HG02852 (cell line): ENCODE results near the gene TBX6.

ENCODE experiments used
- ATAC-seq: cut with Tn5 transposase; IDR thresholded peaks from one replicate; pipeline ENCODE4 v1.9.1; 2021; ENCODE audit warnings: mild to moderate bottlenecking, moderate library complexity; ENCODE audit not compliant: unreplicated experiment

Gene TBX6

GRCh38 chr16:30113711-30114333, 22.1 kb upstream of the TBX6 start:
- ATAC-seq, result no peak

DNA sequence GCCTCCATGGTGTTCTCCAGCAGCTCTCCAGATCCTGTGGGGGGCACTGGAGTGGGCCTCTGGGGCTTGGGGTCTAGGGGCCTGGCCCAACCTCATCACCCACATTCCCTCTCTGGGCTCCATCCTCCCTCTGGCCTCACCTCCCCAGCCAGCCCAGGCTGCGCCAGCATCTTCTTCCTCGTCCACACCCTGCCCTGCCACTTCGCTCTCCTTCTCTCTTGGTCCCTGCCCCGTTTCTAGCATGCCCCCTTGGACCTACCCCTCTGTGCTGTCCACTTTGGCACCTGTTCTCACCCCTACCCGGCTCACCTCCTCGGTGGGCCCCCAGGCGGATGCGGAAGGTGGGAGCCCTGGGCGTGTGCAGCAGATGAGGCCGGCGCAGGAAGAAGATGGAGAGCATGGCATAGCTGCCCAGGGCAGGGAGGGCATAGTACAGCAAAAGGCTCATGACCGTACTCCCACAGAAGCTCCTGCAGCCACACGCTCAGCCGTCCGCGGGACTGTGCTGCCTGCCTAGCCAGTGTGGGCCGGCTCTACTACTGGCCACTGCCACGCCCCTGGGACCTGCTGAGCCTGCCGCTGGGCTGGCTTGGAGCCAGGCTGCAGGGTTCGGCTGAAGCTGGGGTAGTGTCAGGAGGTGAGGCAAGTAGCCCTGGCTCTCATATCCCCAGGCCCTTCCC, 21.4 kb upstream of the TBX6 start, which contains the start of gene GDPD3:
Gene GDPD3 (minus strand): TSS at position 507 of the 680 bp plus-strand sequence. CDS start 59 bp downstream, at position 448.
- no peak for ATAC-seq

DNA sequence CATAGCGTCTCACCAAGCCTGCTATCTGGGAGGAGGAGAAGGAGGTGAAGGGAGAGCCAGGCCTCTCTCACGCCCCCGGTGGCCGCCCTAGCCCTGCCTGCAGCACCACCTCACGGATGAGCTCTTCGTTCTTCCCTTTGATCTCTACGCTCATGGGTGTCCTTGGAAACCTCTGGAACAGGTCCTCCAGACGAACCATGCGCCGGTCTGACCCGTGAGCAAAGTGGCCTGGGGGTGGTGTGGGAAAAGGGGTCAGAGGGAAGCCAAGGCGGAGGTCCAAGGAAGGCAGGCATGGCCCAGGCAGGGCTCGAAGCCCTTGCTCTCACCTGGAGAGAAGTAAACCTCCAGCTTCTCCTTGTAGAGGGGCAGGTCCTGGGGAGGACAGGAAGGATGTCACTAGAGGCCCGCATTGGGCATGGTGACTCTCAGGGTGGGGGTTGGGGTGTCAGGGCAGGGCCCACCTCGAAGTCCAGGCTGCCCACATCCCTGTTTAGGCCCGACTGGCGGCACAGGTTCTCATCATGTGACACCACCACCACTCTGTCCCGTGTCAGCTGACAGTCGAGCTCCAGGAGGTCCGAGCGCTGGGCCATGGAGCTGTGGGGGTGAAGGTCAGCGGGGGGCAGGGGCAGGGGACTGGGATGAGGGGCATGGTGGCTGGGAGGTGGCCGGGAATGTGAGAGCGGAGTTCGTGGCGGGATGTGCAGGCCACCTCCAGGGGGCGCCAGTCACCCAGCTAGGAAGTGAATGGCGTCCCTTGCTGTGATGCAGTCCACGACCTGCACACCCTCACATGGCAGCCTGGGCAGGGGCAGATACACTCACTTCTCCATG, 20.7 kb upstream of the TBX6 start:
- no peak for ATAC-seq

- no peak for ATAC-seq
Observed at GRCh38 chr16:30110661-30111060, 18.9 kb upstream of the TBX6 start.

DNA sequence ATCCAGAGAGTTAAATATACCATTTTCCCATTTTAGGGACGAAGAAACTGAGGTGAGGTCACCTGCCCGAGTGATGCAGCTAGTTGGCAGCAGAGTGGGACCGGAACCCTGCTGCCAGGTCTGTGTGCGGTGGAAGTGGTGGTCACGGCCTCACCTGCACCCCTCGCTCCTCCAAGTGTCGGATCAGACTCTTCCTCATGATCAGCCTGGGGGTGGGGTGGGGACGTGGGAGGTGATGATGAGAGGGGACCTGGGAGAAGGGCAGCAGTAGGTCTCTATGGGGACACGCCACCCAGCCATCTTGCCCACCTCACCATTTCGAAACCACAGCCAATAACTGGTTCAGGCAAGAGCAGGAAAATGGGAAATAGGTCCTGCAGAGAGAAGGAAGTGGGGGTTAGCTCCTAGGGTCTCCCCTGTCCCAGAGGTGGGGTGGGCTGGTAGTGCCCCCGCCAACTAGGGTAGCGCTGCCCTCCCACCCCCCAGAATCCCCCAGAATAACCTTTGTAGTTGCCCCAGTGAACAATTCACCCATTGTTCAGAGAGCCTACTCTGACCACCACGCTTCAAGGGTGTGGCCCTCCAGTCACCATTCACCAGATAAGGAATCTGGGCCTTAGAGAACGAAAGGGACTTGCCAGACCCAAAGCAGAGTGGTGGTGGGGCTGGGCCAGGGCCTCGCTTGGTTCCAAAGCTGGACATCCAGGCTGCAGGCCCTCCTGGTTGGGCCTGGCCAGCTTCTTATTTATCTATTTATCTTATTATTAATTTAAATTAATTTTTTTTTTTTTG, 16.5 kb upstream of the TBX6 start:
- ATAC-seq, result no peak

DNA sequence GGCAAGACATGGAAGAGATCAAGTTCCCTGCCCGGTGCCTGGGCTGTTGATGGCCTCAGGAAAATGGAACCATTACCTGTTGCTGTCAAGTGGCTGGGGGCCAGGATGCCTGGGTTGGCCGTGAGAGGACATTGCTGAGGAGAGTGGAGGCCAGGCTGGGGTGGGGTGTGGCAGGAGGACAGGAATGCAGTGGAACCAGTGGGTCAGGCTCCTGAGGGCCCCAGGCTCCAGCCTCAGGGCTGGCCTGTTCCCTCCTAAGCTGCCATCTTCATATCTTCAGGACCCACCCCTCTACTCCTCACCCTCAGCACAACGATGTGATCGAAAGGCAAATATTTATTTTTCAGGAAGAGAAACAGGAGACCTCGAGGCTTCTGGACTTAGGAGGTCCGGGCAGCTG, 12.8 kb upstream of the TBX6 start:
- no peak for ATAC-seq

GRCh38 chr16:30104090-30104489, 12.4 kb upstream of the TBX6 start:
- no peak for ATAC-seq

DNA sequence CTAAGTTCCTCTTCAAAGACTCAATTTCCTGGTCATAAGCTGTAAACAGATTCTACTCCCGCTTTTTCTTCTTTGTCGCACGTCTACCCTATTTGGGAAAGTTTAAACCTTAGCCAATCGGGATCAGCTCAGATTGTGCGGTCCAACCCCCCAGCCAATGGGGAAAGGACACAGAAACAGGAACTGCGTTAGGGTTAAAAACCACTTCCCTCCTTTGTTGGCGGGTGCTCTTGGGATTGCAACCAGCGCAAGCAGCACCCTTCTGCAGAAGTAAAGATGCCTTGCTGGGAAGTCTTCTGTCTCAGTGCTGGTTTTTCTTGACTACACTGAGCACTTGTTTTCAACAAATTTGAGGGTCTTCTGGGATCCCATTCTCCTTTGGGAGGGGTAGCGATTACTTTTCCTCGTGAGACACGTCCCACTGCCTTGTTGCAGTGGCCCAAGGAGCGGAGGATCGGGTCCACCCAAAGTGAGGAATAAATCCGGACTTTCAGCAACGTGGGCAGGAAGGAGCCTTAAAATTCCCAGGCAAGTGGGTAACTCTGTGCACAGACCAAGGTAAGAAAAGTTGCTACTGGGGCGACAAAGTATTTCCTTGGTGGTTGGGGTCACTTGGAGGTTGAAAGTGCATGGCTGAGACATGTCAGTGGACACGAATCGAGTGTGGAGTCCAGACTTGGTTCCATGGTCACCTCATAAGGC, 5.3 kb upstream of the TBX6 start:
- ATAC-seq, result no peak

- ATAC-seq, result peak; percentile 42
Observed at GRCh38 chr16:30096105-30096861, 4.6 kb upstream of the TBX6 start, which contains the start of gene YPEL3. Gene YPEL3, minus strand, starts transcription at chr16:30096213. Its CDS starts 731 bp downstream, at chr16:30095482.

DNA sequence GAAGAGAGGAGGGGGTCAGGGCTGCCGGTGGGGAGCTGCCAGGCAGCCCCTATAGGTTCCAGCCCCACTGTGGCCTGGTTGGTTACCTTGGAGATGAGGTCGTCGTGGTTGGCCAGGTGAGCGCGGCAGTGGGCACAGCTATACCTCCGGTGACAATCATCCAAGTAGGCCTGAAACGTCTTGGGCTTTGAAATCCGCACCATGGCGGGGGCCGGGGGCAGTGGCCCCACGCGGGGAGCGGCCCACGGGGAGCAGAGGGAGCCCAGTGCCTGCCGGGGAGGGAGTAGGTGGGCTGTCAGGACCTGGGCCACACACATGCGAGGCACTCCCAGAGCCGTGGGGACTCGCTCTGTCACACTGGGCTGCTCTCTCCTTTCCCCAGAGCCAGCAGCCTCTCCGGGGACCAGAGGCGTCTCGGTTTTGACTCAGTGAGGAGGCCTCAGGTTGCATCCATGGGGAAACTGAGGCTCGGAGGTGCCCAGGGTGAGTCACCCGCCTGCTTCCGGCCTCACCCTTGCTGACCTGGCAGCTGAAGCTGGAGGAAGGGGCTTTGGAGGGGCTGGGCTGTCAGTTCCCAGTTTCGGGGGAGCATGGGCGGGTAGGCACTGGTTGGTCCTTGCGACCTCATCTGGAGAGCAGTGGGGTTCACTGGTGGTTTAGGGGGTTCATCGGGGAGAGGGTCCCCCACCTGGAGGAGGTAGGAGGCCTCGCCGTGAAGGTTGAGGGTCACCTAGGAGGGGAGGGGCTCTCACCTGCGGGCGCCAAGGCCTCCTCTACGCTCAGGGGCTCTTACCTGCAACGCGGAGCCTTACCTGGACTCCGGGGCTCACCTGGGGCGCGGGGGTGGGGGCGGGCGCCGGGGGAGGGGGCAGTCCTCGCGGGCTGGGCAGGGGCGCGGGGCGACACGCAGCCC, 3.7 kb upstream of the TBX6 start:
- ATAC-seq, result no peak

DNA sequence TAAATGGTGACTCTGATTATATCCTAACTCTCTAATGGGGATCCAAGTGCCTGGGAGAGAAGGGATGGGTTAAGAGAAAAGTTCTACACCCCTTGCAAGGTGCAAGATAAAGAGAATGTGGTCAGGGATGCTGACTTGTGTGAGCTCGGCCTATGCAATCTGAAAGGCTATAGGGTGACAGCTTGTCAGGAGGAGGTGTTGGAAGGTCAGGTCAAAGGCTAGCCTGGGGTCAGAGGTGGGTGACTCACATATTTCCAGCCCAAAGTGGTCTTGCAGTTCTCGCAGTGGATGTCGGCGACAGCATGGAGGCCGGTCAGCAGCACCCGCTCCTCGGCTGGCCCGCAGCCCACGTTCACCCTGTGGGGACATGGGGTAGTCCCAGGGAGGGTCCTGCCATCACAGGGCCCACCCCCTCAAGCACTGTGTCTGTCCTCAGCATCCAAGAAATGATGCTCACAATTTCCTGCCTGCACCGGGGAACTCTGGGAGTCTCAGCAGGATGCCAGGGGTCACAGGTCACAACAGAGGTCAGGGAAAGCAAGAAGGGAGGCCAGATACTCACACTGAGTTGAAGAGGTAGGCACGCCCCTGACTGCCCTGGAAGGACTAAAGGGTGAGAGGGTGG, 2.9 kb upstream of the TBX6 start:
- no peak for ATAC-seq

GRCh38 chr16:30092373-30093010, 768 bp upstream of the TBX6 start:
- ATAC-seq, result peak; percentile 38

- ATAC-seq, result no peak
Observed at GRCh38 chr16:30090610-30091331, 953 bp downstream of the TBX6 start.

DNA sequence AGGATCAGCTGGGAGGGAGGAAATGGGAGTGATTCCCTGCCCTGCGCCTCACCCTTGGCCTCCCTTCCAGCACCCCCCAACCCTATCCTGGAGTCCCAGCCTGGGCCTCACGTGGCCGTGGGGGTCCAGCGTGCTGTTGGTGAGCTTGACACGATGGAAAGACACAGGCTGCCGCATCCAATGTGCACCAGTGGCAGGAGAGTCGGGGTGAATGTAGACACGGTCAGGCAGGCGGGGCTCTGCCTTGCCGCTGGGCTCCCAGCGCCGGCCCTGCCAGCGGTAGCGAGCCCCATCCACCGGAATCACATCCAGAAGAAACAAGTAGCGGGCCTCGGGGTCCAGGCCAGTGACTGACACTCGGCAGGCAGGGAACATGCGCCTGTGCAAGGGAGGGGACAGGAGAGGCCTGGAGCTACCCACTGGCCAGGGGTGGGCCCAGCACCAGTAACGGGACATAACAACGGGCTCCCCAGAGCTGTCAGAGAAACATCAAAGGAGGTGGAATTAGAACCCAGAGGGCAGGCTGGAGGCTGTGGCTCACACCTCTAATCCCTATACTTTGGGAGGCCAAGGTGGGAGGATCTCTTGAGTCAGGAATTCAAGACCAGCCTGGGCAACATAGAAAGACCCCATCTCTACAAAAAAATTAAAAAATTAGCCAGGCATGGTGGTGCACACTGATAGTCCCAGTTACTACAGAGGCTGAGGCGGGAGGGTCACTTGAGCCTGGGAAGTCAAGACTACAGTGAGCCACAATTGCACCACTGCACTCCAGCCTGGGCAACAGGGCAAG, 2.7 kb downstream of the TBX6 start:
- no peak for ATAC-seq

DNA sequence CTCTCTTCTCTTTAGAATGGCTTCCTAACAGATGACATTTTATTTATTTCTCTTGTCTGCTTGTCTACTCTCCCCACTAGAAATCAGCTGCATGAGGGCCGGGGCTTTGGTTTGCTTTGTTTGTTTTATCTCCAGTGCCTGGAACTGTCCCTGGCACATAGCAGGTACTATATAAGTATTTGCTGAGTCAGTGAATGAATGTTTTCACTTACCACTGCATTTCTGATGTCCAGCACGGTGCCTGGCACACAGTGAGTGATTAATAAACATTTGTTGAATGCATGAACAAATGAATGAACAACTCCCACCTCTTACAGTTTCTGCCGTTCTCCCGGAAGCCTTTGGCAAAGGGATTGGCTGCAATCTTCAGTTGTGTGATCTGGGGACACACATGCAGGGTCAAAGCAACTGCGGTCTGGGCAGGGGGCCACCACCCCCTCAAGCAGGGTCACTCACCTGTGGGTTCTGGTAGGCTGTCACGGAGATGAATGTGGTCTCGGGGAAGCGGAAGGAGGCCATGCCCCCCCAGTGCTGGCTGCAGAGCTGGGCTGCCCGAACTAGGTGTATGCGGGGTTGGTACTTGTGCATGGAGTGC, 3.4 kb downstream of the TBX6 start:
- no peak for ATAC-seq
